ENCODE measurements around the gene SEC16B. TPM values are rescaled to one million over a fixed set of nuclear protein-coding genes. Genes with fewer than 3 reads are reported as not detected.
A peak's percentile ranks its signal among the peaks of the same experiment; 100 is the strongest.

Gene SEC16B
- total and polyA plus RNA-seq, 2 experiments from 2014 or later: 1.8 to 1.9 TPM

- no peaks in the 10 kb centered on the region for H3K79me2 ChIP-seq (ENCODE audit: insufficient read depth)
- H3K4me1 ChIP-seq (ENCODE audit: insufficient read depth): peaks cover 34% of the 10 kb centered on the region
- H4K20me1 ChIP-seq (ENCODE audit: insufficient read depth): no peaks in the 10 kb centered on the region
- no peak overlapping the region for H3K27ac ChIP-seq
- no peaks in the 10 kb centered on the region for H3K9me3 ChIP-seq (ENCODE audit: low read depth)
- H3F3A ChIP-seq (ENCODE audit: insufficient read depth): peaks cover 21% of the 10 kb centered on the region
- no peak overlapping the region for H2AFZ ChIP-seq
- H3K4me3 ChIP-seq: no peak overlapping the region
- H3K9ac ChIP-seq: no peak overlapping the region
- no peak for TF ChIP-seq EZH2phosphoT487 (IDR thresholded peaks at IDR 0.05; ENCODE audit: insufficient read depth, low read depth)
- no peak for TF ChIP-seq EZH2 (IDR thresholded peaks at IDR 0.05; ENCODE audit: insufficient read depth, poor library complexity, severe bottlenecking)
- in situ Hi-C loops (cut with MboI): no loop called here
- no peak overlapping the region for H3K4me2 ChIP-seq (ENCODE audit: unreplicated experiment)
- no peak for DNase-seq
- no peaks in the 10 kb centered on the region for H3K27me3 ChIP-seq (replicated peaks; ENCODE audit: insufficient read depth)
- H3K9me2 ChIP-seq (ENCODE audit: insufficient read depth): no peaks in the 10 kb centered on the region
- H3K36me3 ChIP-seq (ENCODE audit: low read depth): no peaks in the 10 kb centered on the region
- WGBS, 2 experiments (ENCODE audit: low coverage in 1 of 2, low lambda C conversion rate in 2 of 2, missing lambda C conversion rate in 2 of 2): 97 to 100% methylated on average over 1 of the region's 1 CpG
These were observed 8.7 kb upstream of the SEC16B start for GRCh38 chr1:177978530-177978929.

- Histone ChIP-seq H3K79me2 (ENCODE audit: insufficient read depth) (no peaks in the 10 kb centered on the region), H3K36me3 (ENCODE audit: low read depth) (no peaks in the 10 kb centered on the region), H3K9me2 (ENCODE audit: insufficient read depth) (no peaks in the 10 kb centered on the region), H3K4me2 (ENCODE audit: unreplicated experiment) (no peak overlapping the region), H3K27ac (no peak overlapping the region; the same call in 1 of the 2 replicates), H3K9me3 (ENCODE audit: low read depth) (no peaks in the 10 kb centered on the region), H4K20me1 (ENCODE audit: insufficient read depth) (no peaks in the 10 kb centered on the region), H3F3A (ENCODE audit: insufficient read depth) (peaks cover 17% of the 10 kb centered on the region), H3K4me3 (no peak overlapping the region), H2AFZ (peak overlapping the region; percentile 58; the same call in 1 of the 2 replicates), H3K9ac (no peak overlapping the region), H3K27me3 (replicated peaks; ENCODE audit: insufficient read depth) (no peaks in the 10 kb centered on the region), H3K4me1 (ENCODE audit: insufficient read depth) (peaks cover 27% of the 10 kb centered on the region)
- TF ChIP-seq EZH2 (IDR thresholded peaks at IDR 0.05; ENCODE audit: insufficient read depth, poor library complexity, severe bottlenecking): no peak
- 60 to 79% methylated on average over 1 of the region's 1 CpG for WGBS, 2 experiments (ENCODE audit: low coverage in 1 of 2, low lambda C conversion rate in 2 of 2, missing lambda C conversion rate in 2 of 2)
- no peak for DNase-seq
- in situ Hi-C loops (cut with MboI): no loop called here
These were observed 7.3 kb upstream of the SEC16B start for GRCh38 chr1:177977141-177977540.

GRCh38 chr1:177976596-177976995, 6.7 kb upstream of the SEC16B start:
- Histone ChIP-seq H3K79me2 (ENCODE audit: insufficient read depth) (no peaks in the 10 kb centered on the region), H3K4me1 (ENCODE audit: insufficient read depth) (peaks cover 27% of the 10 kb centered on the region), H3F3A (ENCODE audit: insufficient read depth) (peaks cover 17% of the 10 kb centered on the region), H3K36me3 (ENCODE audit: low read depth) (no peaks in the 10 kb centered on the region), H3K9ac (no peak overlapping the region), H3K27me3 (replicated peaks; ENCODE audit: insufficient read depth) (no peaks in the 10 kb centered on the region), H4K20me1 (ENCODE audit: insufficient read depth) (no peaks in the 10 kb centered on the region), H2AFZ (no peak overlapping the region), H3K4me3 (no peak overlapping the region), H3K9me3 (ENCODE audit: low read depth) (no peaks in the 10 kb centered on the region), H3K4me2 (ENCODE audit: unreplicated experiment) (peak overlapping the region; percentile 42), H3K27ac (peak overlapping the region; percentile 75), H3K9me2 (ENCODE audit: insufficient read depth) (no peaks in the 10 kb centered on the region)
- TF ChIP-seq EZH2 (IDR thresholded peaks at IDR 0.05; ENCODE audit: insufficient read depth, poor library complexity, severe bottlenecking) (no peak), EZH2phosphoT487 (IDR thresholded peaks at IDR 0.05; ENCODE audit: insufficient read depth, low read depth) (no peak)
- in situ Hi-C loops (cut with MboI): no loop called here
- peak; percentile 38 for DNase-seq

- TF ChIP-seq EZH2phosphoT487 (IDR thresholded peaks at IDR 0.05; ENCODE audit: insufficient read depth, low read depth) (no peak), EZH2 (IDR thresholded peaks at IDR 0.05; ENCODE audit: insufficient read depth, poor library complexity, severe bottlenecking) (no peak)
- in situ Hi-C loops (cut with MboI): no loop called here
- Histone ChIP-seq H3K9me2 (ENCODE audit: insufficient read depth) (no peaks in the 10 kb centered on the region), H3K4me1 (ENCODE audit: insufficient read depth) (peaks cover 27% of the 10 kb centered on the region), H3K4me2 (ENCODE audit: unreplicated experiment) (peak overlapping the region; percentile 42), H3K79me2 (ENCODE audit: insufficient read depth) (no peaks in the 10 kb centered on the region), H3K9me3 (ENCODE audit: low read depth) (no peaks in the 10 kb centered on the region), H2AFZ (no peak overlapping the region), H3K9ac (peak overlapping the region; percentile 23), H3F3A (ENCODE audit: insufficient read depth) (peaks cover 17% of the 10 kb centered on the region), H4K20me1 (ENCODE audit: insufficient read depth) (no peaks in the 10 kb centered on the region), H3K4me3 (no peak overlapping the region), H3K27ac (peak overlapping the region; percentile 75), H3K36me3 (ENCODE audit: low read depth) (no peaks in the 10 kb centered on the region), H3K27me3 (replicated peaks; ENCODE audit: insufficient read depth) (no peaks in the 10 kb centered on the region)
- DNase-seq: peak; percentile 84
- 36 to 43% methylated on average over 5 of the region's 5 CpGs for WGBS, 2 experiments (ENCODE audit: low coverage in 1 of 2, low lambda C conversion rate in 2 of 2, missing lambda C conversion rate in 2 of 2)
These were observed 6.0 kb upstream of the SEC16B start for GRCh38 chr1:177975588-177976495.

Data from GM23248 (cell line).